NCI-H1105 (cell line): Measurements from ENCODE around the gene PIP4K2A.
"Not testable (repeated sequence)": the region's sequence is repeated elsewhere in the genome, so short reads cannot be mapped to it uniquely, and the experiment has no call there.

Experiments
- DNase-seq: peaks from one replicate; lab custom pipeline; 2025; lab: John Stamatoyannopoulos, UW

Gene PIP4K2A

GRCh38 chr10:22719406-22720042, 5.1 kb upstream of the PIP4K2A start:
- no peak for DNase-seq

- DNase-seq: not testable (repeated sequence)
Observed at GRCh38 chr10:22718659-22719058, 4.3 kb upstream of the PIP4K2A start.

GRCh38 chr10:22717728-22718127, 3.4 kb upstream of the PIP4K2A start:
- DNase-seq: no peak

GRCh38 chr10:22716943-22717342, 2.6 kb upstream of the PIP4K2A start:
- no peak for DNase-seq

- no peak for DNase-seq
Observed at GRCh38 chr10:22715290-22715625, 880 bp upstream of the PIP4K2A start.

- no peak for DNase-seq
Observed at GRCh38 chr10:22713853-22714478, 412 bp downstream of the PIP4K2A start.

GRCh38 chr10:22712956-22713852, 1.2 kb downstream of the PIP4K2A start:
- no peak for DNase-seq

- DNase-seq: no peak
Observed at GRCh38 chr10:22712211-22712955, 2.0 kb downstream of the PIP4K2A start.

- no peak for DNase-seq
Observed at GRCh38 chr10:22711373-22711772, 3.0 kb downstream of the PIP4K2A start.

GRCh38 chr10:22710139-22710745, 4.1 kb downstream of the PIP4K2A start:
- DNase-seq: no peak

GRCh38 chr10:22708772-22709171, 5.6 kb downstream of the PIP4K2A start:
- no peak for DNase-seq

- no peak for DNase-seq
Observed at GRCh38 chr10:22705527-22705926, 8.9 kb downstream of the PIP4K2A start.

GRCh38 chr10:22704942-22705341, 9.4 kb downstream of the PIP4K2A start:
- no peak for DNase-seq

- DNase-seq: no peak
Observed at GRCh38 chr10:22704471-22704911, 9.9 kb downstream of the PIP4K2A start.

- DNase-seq: no peak
Observed at GRCh38 chr10:22702348-22702747, 12.0 kb downstream of the PIP4K2A start.

- no peak for DNase-seq
Observed at GRCh38 chr10:22701132-22701826, 13.1 kb downstream of the PIP4K2A start.

- no peak for DNase-seq
Observed at GRCh38 chr10:22700489-22700888, 13.9 kb downstream of the PIP4K2A start.

GRCh38 chr10:22699976-22700375, 14.4 kb downstream of the PIP4K2A start:
- DNase-seq: no peak

- DNase-seq: no peak
Observed at GRCh38 chr10:22698941-22699440, 15.4 kb downstream of the PIP4K2A start.

- DNase-seq: no peak
Observed at GRCh38 chr10:22697800-22698199, 16.6 kb downstream of the PIP4K2A start.

GRCh38 chr10:22697101-22697500, 17.3 kb downstream of the PIP4K2A start:
- no peak for DNase-seq
